ENCODE data around the gene RMND1. TPM values are rescaled to one million over a fixed set of nuclear protein-coding genes. Genes with fewer than 3 reads are reported as not detected.

The RMND1 gene
- total and polyA plus RNA-seq, 2 of the 13 experiments (the other 11 are each of a cell fraction or from before 2014, with no cell fraction given): 34.0 to 72.5 TPM

GRCh38 chr6:151390276-151390850 lies 61.6 kb downstream of the RMND1 start (continued):
- TF ChIP-seq ZBTB40 (IDR thresholded peaks at IDR 0.05) (no peak), ZBTB40 (CRISPR knock-in tag; IDR thresholded peaks at IDR 0.05) (peak; percentile 14; the same call in 1 of the 2 replicates), ZNF362 (CRISPR knock-in tag; IDR thresholded peaks at IDR 0.05; ENCODE audit: borderline replicate concordance) (no peak), ZFX (CRISPR knock-in tag; IDR thresholded peaks at IDR 0.05; ENCODE audit: low read depth) (peak; percentile 73), PBX3 (CRISPR knock-in tag; IDR thresholded peaks at IDR 0.05; ENCODE audit: borderline replicate concordance) (no peak), FOXP1 (IDR thresholded peaks at IDR 0.05) (no peak), FOXP1 (CRISPR knock-in tag; IDR thresholded peaks at IDR 0.05) (peak; percentile 15; the same call in 1 of the 2 replicates), ZNF317 (CRISPR knock-in tag; IDR thresholded peaks at IDR 0.05) (no peak), ZNF850 (CRISPR knock-in tag; conservative IDR thresholded peaks at IDR 0.05) (no peak), MBD4 (IDR thresholded peaks at IDR 0.05; ENCODE audit: borderline replicate concordance, low read length) (no peak), DNMT1 (CRISPR knock-in tag; IDR thresholded peaks at IDR 0.05) (no peak), RORA (CRISPR knock-in tag; IDR thresholded peaks at IDR 0.05) (no peak), ZNF766 (CRISPR knock-in tag; IDR thresholded peaks at IDR 0.05; ENCODE audit: borderline replicate concordance) (0 out of 2 replicates have a peak, but pooled peaks have one; percentile 70), ZFP82 (CRISPR knock-in tag; IDR thresholded peaks at IDR 0.05; ENCODE audit: borderline replicate concordance) (peak; percentile 81; the same call in 1 of the 2 replicates), ZNF710 (CRISPR knock-in tag; IDR thresholded peaks at IDR 0.05; ENCODE audit: borderline replicate concordance) (no peak; the same call in 1 of the 2 replicates), GLI4 (CRISPR knock-in tag; IDR thresholded peaks at IDR 0.05; ENCODE audit: borderline replicate concordance) (no peak)

Data from HepG2 (cell line).